Liver (tissue), 9 donors: ENCODE results near the gene GPT2. TPM values are rescaled to one million over a fixed set of nuclear protein-coding genes. Genes with fewer than 3 reads are reported as not detected.

Experiments used
- DNase-seq: peaks from one replicate; pipeline ENCODE4 v3.0.0-alpha.2; 2017; ENCODE audit warnings: low spot score
- H3K27ac ChIP-seq, 2 donors: one replicate each; pipeline ENCODE4 v1.7.0; 2013; ENCODE audit warnings: inconsistent platforms in 2 of 2, low read length in 2 of 2, control low read depth in 1 of 2, low read depth in 1 of 2, mild to moderate bottlenecking in 1 of 2
- H3K27me3 ChIP-seq, 4 donors: one replicate each; pipeline versions ENCODE4 v1.6.1 to v1.7.0; 2013; ENCODE audit warnings: low read length in 3 of 4, inconsistent platforms in 1 of 4, mild to moderate bottlenecking in 1 of 4, moderate library complexity in 1 of 4; ENCODE audit not compliant: control insufficient read depth in 4 of 4, insufficient read depth in 4 of 4
- H3K36me3 ChIP-seq, 4 donors: one replicate each; pipeline versions ENCODE4 v1.6.1 to v1.7.0; 2013; ENCODE audit warnings: low read length in 3 of 4, mild to moderate bottlenecking in 3 of 4, low read depth in 1 of 4, moderate library complexity in 1 of 4; ENCODE audit not compliant: control insufficient read depth in 4 of 4, insufficient read depth in 3 of 4
- H3K4me1 ChIP-seq, 4 donors: one replicate each; pipeline versions ENCODE4 v1.6.1 to v1.7.0; 2013; ENCODE audit warnings: low read length in 3 of 4, mild to moderate bottlenecking in 3 of 4, moderate library complexity in 1 of 4; ENCODE audit not compliant: control insufficient read depth in 4 of 4, insufficient read depth in 4 of 4
- H3K4me3 ChIP-seq, 3 donors: one replicate each; pipeline versions ENCODE4 v1.6.1 to v1.7.0; 2013; ENCODE audit warnings: low read length in 3 of 3, control low read depth in 1 of 3, low read depth in 1 of 3, mild to moderate bottlenecking in 1 of 3
- H3K9ac ChIP-seq, 2 donors: one replicate each; pipeline ENCODE4 v1.7.0; 2013; ENCODE audit warnings: low read length in 2 of 2, mild to moderate bottlenecking in 2 of 2, moderate library complexity in 2 of 2, control low read depth in 1 of 2, low read depth in 1 of 2
- H3K9me3 ChIP-seq, 4 donors: one replicate each; pipeline versions ENCODE4 v1.6.1 to v1.7.0; 2013; ENCODE audit warnings: low read length in 3 of 4; ENCODE audit not compliant: control insufficient read depth in 4 of 4
- ATF3 ChIP-seq: IDR thresholded peaks from 2 replicates; pipeline ENCODE4 v1.6.1; 2016; ENCODE audit warnings: antibody characterized with exemption
- CTCF ChIP-seq: fragments of 150-350 bp; IDR thresholded peaks from 2 replicates; pipeline ENCODE4 v1.5.1; 2017; ENCODE audit warnings: improper control_type of control experiment, low read depth, low read length; ENCODE audit not compliant: missing input control
- EGR1 ChIP-seq, 2 donors: IDR thresholded peaks; 2 replicates each; pipeline ENCODE4 v1.6.1; 2016 to 2018; ENCODE audit warnings: antibody characterized with exemption in 2 of 2, low read depth in 2 of 2
- FOXA1 ChIP-seq: IDR thresholded peaks from 2 replicates; pipeline ENCODE4 v1.6.1; 2016; ENCODE audit warnings: antibody characterized with exemption
- FOXA2 ChIP-seq: IDR thresholded peaks from 2 replicates; pipeline ENCODE4 v1.6.1; 2016; ENCODE audit warnings: antibody characterized with exemption
- HNF4A ChIP-seq, 2 donors: conservative IDR thresholded peaks; 2 replicates each; pipeline ENCODE4 v1.6.1; 2016; ENCODE audit warnings: antibody characterized with exemption in 2 of 2, mild to moderate bottlenecking in 2 of 2
- HNF4G ChIP-seq: IDR thresholded peaks from 2 replicates; pipeline ENCODE4 v1.6.1; 2016; ENCODE audit warnings: antibody characterized with exemption
- JUND ChIP-seq, 2 donors: IDR thresholded peaks; 2 replicates each; pipeline ENCODE4 v1.6.1; 2016; ENCODE audit warnings: antibody characterized with exemption in 2 of 2
- MAX ChIP-seq: IDR thresholded peaks from 2 replicates; pipeline ENCODE4 v1.6.1; 2016; ENCODE audit warnings: antibody characterized with exemption
- RAD21 ChIP-seq, 2 donors: IDR thresholded peaks; 2 replicates each; pipeline ENCODE4 v1.6.1; 2016; ENCODE audit warnings: antibody characterized with exemption in 2 of 2, mild to moderate bottlenecking in 2 of 2
- REST ChIP-seq: IDR thresholded peaks from 2 replicates; pipeline ENCODE4 v1.6.1; 2016; ENCODE audit warnings: antibody characterized with exemption, mild to moderate bottlenecking
- RXRA ChIP-seq, 2 donors: IDR thresholded peaks; 2 replicates each; pipeline ENCODE4 v1.6.1; 2017 to 2018; ENCODE audit warnings: antibody characterized with exemption in 2 of 2, mild to moderate bottlenecking in 1 of 2
- SP1 ChIP-seq: IDR thresholded peaks from 2 replicates; pipeline ENCODE4 v1.6.1; 2018; ENCODE audit warnings: antibody characterized with exemption, mild to moderate bottlenecking
- TAF1 ChIP-seq: conservative IDR thresholded peaks from 2 replicates; pipeline ENCODE4 v1.6.1; 2016; ENCODE audit warnings: antibody characterized with exemption, mild to moderate bottlenecking
- YY1 ChIP-seq: IDR thresholded peaks from 2 replicates; pipeline ENCODE4 v1.6.1; 2016; ENCODE audit warnings: antibody characterized with exemption, mild to moderate bottlenecking
- ZBTB33 ChIP-seq: IDR thresholded peaks from 2 replicates; pipeline ENCODE4 v1.6.1; 2016; ENCODE audit warnings: antibody characterized with exemption
- WGBS: extraction: QIAGEN DNeasy Blood & Tissue Kit; methylation state at CpG from one replicate; pipeline ENCODE4 v1.1.7; 2013; 5-methylcytosine and 5-hydroxymethylcytosine counted together
- polyA plus RNA-seq, 2 donors: library from polyadenylated mRNA; stranded (reverse) in 1 of 2; unstranded in 1 of 2; fragments of 200-250 nt in 1 of 2; fragments of >200 nt in 1 of 2; fragmentation: Nextera tagmentation in 1 of 2; extraction: Ambion mirVana in 1 of 2; gene quantifications; one replicate each; pipeline versions ENCODE4 v1.2.1 to v1.2.3, GENCODE V29; 2013 to 2015
- total RNA-seq, 2 donors: library from RNA; depleted of rRNA; stranded (reverse); fragments of >200 nt; gene quantifications; one replicate each; pipeline ENCODE4 v1.2.3, GENCODE V29; 2014
- donor health status: healthy.
- donor health status: healthy.
- donor health status: healthy.
- donor health status: healthy.
- donor health status: healthy.

GPT2 gene
- total and polyA plus RNA-seq, 4 donors, result 6.8 to 78.3 (median 47.0) TPM

- 87% methylated on average over 4 of the region's 4 CpGs for WGBS
- no peak overlapping the region for H3K9ac ChIP-seq
Observed at GRCh38 chr16:46975908-46976470, 91.8 kb downstream of the GPT2 start.

GRCh38 chr16:46976550-46976949 is 92.4 kb downstream of the GPT2 start:
- WGBS, result 33% methylated on average over 4 of the region's 4 CpGs
- no peaks in the 10 kb centered on the region for H3K9me3 ChIP-seq
- H3K4me3 ChIP-seq, result no peak overlapping the region
- peak overlapping the region; percentile 56 to 64 for H3K27ac ChIP-seq
- no peak for DNase-seq
- H3K4me1 ChIP-seq, result peaks cover 3 to 26% (median 11%) of the 10 kb centered on the region in 4 donors
- H3K9ac ChIP-seq, result peak overlapping the region in 1 of 2 donors; percentile 45
- H3K36me3 ChIP-seq, result no peaks in the 10 kb centered on the region
- H3K27me3 ChIP-seq, result no peaks in the 10 kb centered on the region
- TF ChIP-seq YY1 (peak; percentile 87), SP1 (peak; percentile 65), REST (peak; percentile 77), ATF3 (no peak), ZBTB33 (peak; percentile 52), HNF4A (conservative IDR thresholded peaks at IDR 0.05) (peak; percentile 64 to 80), FOXA2 (peak; percentile 95), RAD21 (IDR thresholded peaks at IDR 0.05) (peak; percentile 10 to 34), MAX (peak; percentile 50), EGR1 (IDR thresholded peaks at IDR 0.05; ENCODE audit: low read depth in 2 of 2) (no peak), JUND (IDR thresholded peaks at IDR 0.05) (peak in 1 of 2 donors; percentile 24), TAF1 (no peak), FOXA1 (peak; percentile 92), RXRA (IDR thresholded peaks at IDR 0.05) (peak; percentile 56 to 81)

More at GRCh38 chr16:46975908-46976470, 91.8 kb downstream of the GPT2 start:
- Histone ChIP-seq H3K9me3 (no peaks in the 10 kb centered on the region), H3K4me3 (no peak overlapping the region), H3K4me1 (peaks cover 3 to 30% (median 12%) of the 10 kb centered on the region in 4 donors), H3K36me3 (peaks cover 0 to 2% (median 0%) of the 10 kb centered on the region in 4 donors), H3K27ac (peak overlapping the region; percentile 56 to 64), H3K27me3 (no peaks in the 10 kb centered on the region)
- no peak for TF ChIP-seq HNF4G
- no peak for TF ChIP-seq CTCF
- no peak for TF ChIP-seq MAX
- no peak for TF ChIP-seq ZBTB33
- DNase-seq, result no peak
